ENCODE data around the gene FGFBP3.
"Not testable (repeated sequence)": the region's sequence is repeated elsewhere in the genome, so short reads cannot be mapped to it uniquely, and the experiment has no call there.

The FGFBP3 gene

DNA sequence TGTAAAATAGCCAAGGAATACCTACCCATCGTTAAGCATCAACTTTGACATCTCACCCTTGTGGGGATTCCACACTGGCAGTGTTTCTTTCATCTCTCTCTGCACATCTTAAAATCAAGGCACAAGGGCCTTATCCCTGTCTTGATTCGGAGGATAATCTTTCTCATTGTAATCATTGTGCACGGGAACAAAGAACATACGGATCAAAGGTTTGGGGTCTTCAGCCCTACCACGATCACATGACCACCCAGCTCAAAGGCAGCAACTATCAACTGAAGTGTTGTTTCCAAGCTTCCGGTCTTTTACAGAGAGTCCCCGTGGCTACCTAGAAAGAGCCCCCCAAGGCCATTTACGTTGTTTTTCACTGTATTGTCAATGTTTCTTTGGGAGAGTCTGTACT is 11.9 kb downstream of the FGFBP3 start:
- DNase-seq: no peak

DNA sequence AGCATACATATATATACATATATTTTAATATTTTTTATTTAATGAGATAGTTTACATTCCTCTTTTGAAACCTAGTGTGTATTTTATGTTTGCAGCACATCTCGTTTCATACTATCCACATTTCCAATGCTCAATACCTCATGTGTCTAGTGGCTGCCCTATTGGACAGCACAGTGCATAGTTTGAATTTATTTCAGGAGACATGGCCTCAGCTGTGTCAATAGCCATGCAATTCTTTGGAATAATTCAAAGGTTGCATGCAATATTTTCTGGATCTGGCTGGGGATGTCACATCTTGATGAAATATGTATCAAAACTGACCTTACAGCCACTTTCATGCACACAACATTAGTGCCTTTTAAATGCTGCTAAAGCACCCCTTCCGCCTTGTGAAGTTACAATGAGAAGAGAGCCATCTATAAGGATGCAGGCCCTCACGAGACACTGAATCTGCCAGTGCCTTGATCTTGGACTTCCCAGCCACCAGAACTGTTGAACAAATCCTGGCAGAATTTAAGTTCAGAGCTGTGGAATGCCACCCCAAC is 13.0 kb downstream of the FGFBP3 start:
- DNase-seq: no peak

GRCh38 chr10:91894261-91894685 is 15.0 kb downstream of the FGFBP3 start:
- not testable (repeated sequence) for DNase-seq

- DNase-seq: no peak
Measured at GRCh38 chr10:91893051-91893450, 16.2 kb downstream of the FGFBP3 start.

GRCh38 chr10:91891125-91892001 is 17.9 kb downstream of the FGFBP3 start:
- DNase-seq: no peak

DNA sequence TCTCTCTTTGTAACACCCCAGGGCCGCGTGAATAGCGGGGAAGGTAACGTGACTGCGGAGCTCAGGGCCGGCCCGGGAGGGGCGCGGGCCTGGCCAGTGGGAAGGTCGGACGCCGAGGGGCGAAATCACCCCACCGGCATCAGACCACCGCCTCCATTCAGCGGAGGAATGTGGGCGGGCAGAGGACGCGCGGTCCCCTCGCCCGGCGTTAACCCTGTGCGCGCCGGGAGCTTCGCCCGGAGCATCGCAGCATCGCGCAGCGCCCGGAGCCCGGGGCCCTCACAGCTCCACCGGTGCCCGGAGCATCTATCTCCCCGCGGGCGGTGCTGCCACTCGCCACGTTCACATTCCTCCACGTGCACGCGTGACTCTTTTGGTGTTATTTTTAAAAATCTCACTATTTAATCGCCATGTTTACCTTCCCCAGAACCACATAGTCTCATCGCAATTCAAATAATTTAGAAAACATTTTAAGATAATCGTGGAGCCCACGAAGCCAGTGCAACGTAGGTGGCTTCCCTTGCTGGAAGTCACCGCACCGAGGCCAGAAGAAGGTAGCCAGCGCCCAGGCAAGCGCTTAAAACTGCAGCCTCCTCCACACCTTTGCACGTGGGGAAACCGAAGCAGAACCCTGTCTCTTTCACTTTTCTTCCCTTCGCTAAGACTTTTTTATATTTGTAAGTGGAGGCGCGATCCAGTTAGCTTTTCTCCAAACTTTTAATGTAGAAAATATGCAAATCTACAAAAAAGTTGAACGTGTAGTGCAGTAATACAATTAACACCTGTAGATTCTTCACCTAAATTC is 21.8 kb downstream of the FGFBP3 start:
- DNase-seq: no peak

DNA sequence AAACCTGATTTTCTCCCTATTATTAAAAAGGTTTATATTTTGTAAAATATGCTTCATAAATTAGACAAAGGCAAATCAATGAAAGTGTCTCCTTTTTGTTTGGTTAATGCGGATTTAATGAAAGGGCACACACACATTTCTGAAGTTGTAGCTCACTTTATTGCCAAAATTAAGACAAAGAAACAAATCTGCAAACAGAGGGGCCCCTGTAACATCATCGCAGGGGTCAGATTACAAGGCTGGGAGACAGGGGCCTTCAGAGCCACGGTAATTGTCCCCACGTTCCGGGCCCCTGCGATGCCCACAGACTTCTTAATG is 22.4 kb downstream of the FGFBP3 start:
- no peak for DNase-seq

- DNase-seq: no peak
Measured at GRCh38 chr10:91885362-91886079, 23.8 kb downstream of the FGFBP3 start.

DNA sequence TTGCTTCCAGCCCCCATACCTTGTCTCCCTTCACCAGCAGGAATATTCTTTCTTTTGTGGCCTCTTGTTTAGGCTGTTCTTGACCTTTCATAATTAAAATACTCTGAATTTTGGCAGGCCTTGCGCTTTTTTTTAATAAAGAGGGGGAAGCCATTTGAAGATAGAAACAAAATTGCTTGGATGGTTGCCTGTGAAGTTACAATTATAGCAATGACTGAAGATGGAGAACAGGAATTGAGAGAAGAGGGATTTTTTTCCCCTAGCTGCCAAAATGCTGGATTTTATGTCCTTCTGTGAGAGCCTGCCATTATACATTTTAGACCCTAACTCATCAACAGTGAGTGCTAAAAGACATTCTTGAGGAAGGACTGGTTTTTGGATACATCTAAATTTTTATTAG is 24.8 kb downstream of the FGFBP3 start:
- DNase-seq: no peak

GRCh38 chr10:91883549-91884444 is 25.5 kb downstream of the FGFBP3 start:
- no peak for DNase-seq

DNA sequence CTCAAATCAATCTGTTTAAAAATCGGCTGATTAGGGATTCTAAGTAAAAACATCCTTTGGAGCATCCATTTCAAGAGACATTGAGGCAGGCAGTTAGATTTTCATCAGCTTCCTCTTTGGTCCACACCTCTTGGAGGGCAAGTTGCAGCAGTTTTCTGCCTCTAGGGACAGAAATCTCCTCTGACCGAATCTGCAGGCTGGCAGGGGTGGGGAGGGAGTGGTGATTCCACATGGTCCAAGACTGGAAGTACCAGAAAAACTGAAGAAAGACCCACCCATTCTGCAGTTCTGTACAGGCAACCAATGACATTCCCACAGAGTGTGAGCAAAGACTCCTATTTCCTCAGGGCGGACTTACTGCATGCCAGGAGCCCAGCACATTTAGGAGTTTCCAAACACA is 29.0 kb downstream of the FGFBP3 start:
- DNase-seq: no peak

DNA sequence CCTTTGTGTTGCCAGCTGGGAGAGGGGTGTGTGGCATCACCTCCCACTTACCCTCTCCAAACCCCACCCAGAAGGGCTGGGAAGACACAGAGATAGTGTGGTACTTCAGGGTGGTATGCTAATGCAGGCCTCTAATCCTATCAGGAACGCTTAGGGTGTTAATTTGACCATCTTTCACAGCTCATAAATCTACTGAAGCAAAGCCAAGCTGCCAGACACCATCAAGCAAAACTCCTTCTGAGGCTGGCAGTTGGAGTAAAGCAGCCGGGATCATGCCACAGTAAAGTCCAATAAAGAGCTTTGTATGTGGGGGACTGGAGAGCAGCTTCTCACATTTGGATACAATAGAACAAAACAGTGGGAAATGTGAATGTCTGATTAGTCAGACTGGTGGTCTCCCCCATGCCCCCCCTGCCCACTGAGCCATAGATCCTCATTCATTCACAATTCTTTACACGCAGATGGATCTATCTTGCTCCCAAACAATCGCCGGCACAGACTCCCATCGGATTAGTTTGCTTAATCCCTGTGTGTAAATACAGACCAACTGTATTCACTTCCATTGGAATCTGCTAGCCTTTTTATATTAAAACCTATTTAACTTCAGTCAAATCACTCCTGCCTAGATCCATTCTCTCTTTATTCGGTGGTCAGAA is 29.6 kb downstream of the FGFBP3 start:
- peak; percentile 65 for DNase-seq

GRCh38 chr10:91875779-91876178 is 33.5 kb downstream of the FGFBP3 start:
- no peak for DNase-seq

DNA sequence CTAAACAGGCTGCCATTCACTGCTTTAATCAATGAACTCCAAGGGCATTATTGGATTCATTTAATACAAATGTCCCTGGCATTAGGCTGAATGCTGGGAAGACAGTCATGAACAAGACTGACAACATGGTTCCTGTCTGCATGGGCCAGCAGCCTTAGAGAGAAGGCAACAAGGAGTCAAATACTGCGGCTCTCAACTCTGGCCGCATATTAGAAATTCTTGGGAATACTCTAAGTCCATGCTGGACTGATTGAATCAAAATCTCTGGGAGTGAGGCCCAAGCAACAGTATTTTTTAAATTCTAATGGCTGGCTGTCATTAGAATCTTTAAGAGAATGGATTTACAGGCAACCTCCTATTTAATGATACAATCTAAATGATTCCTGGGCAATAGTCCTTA is 34.1 kb downstream of the FGFBP3 start:
- DNase-seq: no peak

GRCh38 chr10:91865562-91866081 is 43.7 kb downstream of the FGFBP3 start:
- DNase-seq: no peak

DNA sequence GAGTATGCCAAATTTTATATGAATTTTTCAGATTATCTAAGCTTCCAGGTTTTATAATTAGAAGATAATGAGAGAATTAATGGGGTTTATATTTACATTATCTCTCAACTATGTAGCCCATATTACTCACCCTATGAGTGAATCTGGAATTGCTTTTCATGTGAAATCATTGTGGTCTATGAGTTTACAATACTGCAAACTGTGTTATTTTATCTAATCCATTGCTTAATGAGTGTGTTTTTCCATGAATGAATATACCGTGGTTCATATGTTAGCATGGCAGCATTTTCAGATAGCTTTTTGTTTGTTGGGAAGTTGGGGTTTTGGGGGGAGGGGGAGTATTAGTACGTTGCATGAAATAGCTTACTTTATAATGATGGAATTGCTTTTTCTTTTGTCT is 44.5 kb downstream of the FGFBP3 start:
- DNase-seq: no peak

- no peak for DNase-seq
Measured at GRCh38 chr10:91864099-91864498, 45.2 kb downstream of the FGFBP3 start.

- no peak for DNase-seq
Measured at GRCh38 chr10:91860885-91861284, 48.4 kb downstream of the FGFBP3 start.

DNA sequence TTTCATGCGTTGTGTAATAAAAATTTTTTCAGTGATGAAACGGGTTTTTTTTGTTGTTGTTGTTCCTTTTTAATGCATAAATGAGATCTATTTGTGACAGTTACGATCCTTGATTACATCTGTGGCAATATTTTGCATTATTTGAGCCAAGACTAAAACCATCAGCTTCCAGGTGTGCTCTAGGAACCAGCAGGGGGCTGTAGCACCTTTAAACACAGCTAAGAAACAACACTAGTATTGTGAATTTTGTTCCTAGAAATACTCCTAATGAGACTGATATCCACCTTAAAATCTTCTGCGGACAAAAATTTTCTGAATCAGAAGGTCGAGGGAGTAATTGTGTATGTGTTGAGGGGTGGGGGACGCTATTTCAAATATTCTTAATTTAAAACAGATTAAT is 52.6 kb downstream of the FGFBP3 start:
- no peak for DNase-seq

Data from NCI-H524 treated with DMSO at 0.1 percent for 48 hours (cell line).